GM10847 (cell line): ENCODE results near the gene LGALS13.

ENCODE experiments used
- POLR2A ChIP-seq: IDR thresholded peaks from 2 replicates; pipeline ENCODE4 v1.6.1; 2011; ENCODE audit not compliant: insufficient read length; ENCODE audit errors: extremely low read depth

The LGALS13 gene

GRCh38 chr19:39602224-39602623 is at the start of gene LGALS13:
Gene LGALS13, plus strand, starts transcription at chr19:39602524. Its CDS starts 45 bp downstream, at chr19:39602569.
- no peak for TF ChIP-seq POLR2A

- TF ChIP-seq POLR2A = no peak
Observed at GRCh38 chr19:39553082-39553652, 49.2 kb upstream of the LGALS13 start.

GRCh38 chr19:39554701-39555311 is 47.5 kb upstream of the LGALS13 start:
- no peak for TF ChIP-seq POLR2A

- TF ChIP-seq POLR2A = no peak
Observed at GRCh38 chr19:39555883-39556282, 46.4 kb upstream of the LGALS13 start.

GRCh38 chr19:39557811-39558623 is 44.3 kb upstream of the LGALS13 start:
- TF ChIP-seq POLR2A = no peak

- TF ChIP-seq POLR2A = no peak
Observed at GRCh38 chr19:39558624-39559117, 43.7 kb upstream of the LGALS13 start.

- no peak for TF ChIP-seq POLR2A
Observed at GRCh38 chr19:39563408-39563807, 38.9 kb upstream of the LGALS13 start.

GRCh38 chr19:39566064-39566463 is 36.3 kb upstream of the LGALS13 start:
- no peak for TF ChIP-seq POLR2A

- TF ChIP-seq POLR2A = no peak
Observed at GRCh38 chr19:39568604-39569003, 33.7 kb upstream of the LGALS13 start.

GRCh38 chr19:39582442-39582841 is 19.9 kb upstream of the LGALS13 start:
- TF ChIP-seq POLR2A = no peak

GRCh38 chr19:39582891-39583625 is 19.3 kb upstream of the LGALS13 start:
- TF ChIP-seq POLR2A = no peak

GRCh38 chr19:39587496-39587895 is 14.8 kb upstream of the LGALS13 start:
- no peak for TF ChIP-seq POLR2A

GRCh38 chr19:39588066-39588465 is 14.3 kb upstream of the LGALS13 start:
- no peak for TF ChIP-seq POLR2A

- TF ChIP-seq POLR2A = no peak
Observed at GRCh38 chr19:39590265-39590664, 12.1 kb upstream of the LGALS13 start.

- no peak for TF ChIP-seq POLR2A
Observed at GRCh38 chr19:39592381-39592780, 9.9 kb upstream of the LGALS13 start.
